Neural cell (in vitro differentiated cells): ENCODE results near the gene VPS13D. TPM values are rescaled to one million over a fixed set of nuclear protein-coding genes. Genes with fewer than 3 reads are reported as not detected.

ENCODE experiments used
- H2AFZ ChIP-seq: fragments of 200-600, 300-800 bp; sonication (generic), shearing (Covaris generic); 2 replicates; pipeline ENCODE4 v1.6.0; 2014; ENCODE audit warnings: low read depth, mild to moderate bottlenecking, antibody characterized with exemption, low read length, moderate library complexity
- H3F3A ChIP-seq: fragments of 200-600 bp; shearing (Covaris generic); 2 replicates; pipeline ENCODE4 v1.6.1; 2016; ENCODE audit warnings: mild to moderate bottlenecking, moderate library complexity, mixed read lengths, antibody characterized with exemption, low read length; ENCODE audit not compliant: insufficient read depth, poor library complexity, severe bottlenecking
- H3K27ac ChIP-seq: fragments of 200-600, 300-800 bp; sonication (generic), shearing (Covaris generic); 2 replicates; pipeline ENCODE4 v1.5.1; 2014; ENCODE audit warnings: mild to moderate bottlenecking, low read length, moderate library complexity
- H3K27me3 ChIP-seq: fragments of 300-800, 200-600 bp; sonication (generic), shearing (Covaris generic); 2 replicates; pipeline ENCODE4 v1.6.0; 2014; ENCODE audit warnings: mild to moderate bottlenecking, low read depth, low read length, moderate library complexity; ENCODE audit not compliant: insufficient read depth
- H3K36me3 ChIP-seq: fragments of 300-800, 200-600 bp; sonication (generic), shearing (Covaris generic); 2 replicates; pipeline ENCODE4 v1.5.1; 2014; ENCODE audit warnings: mild to moderate bottlenecking, antibody characterized with exemption, low read length, moderate library complexity; ENCODE audit not compliant: insufficient read depth
- H3K4me2 ChIP-seq: fragments of 300-800, 200-600 bp; sonication (generic), shearing (Covaris generic); 2 replicates; pipeline ENCODE4 v1.6.0; 2014; ENCODE audit warnings: mild to moderate bottlenecking, low read length
- H3K4me3 ChIP-seq: fragments of 300-800, 200-600 bp; sonication (generic), shearing (Covaris generic); 2 replicates; pipeline ENCODE4 v1.5.1; 2014; ENCODE audit warnings: mild to moderate bottlenecking, low read length, moderate library complexity
- H3K79me2 ChIP-seq: fragments of 200-600 bp; shearing (Covaris generic); replicated peaks from 2 replicates; pipeline ENCODE4 v1.6.0; 2014; ENCODE audit warnings: mild to moderate bottlenecking, low read length, moderate library complexity; ENCODE audit not compliant: insufficient read depth
- H3K9ac ChIP-seq: fragments of 300-800, 200-600 bp; sonication (generic), shearing (Covaris generic); 2 replicates; pipeline ENCODE4 v1.6.1; 2016; ENCODE audit warnings: mild to moderate bottlenecking, low read length, mixed read lengths
- H3K9me2 ChIP-seq: fragments of 200-600 bp; shearing (Covaris generic); 2 replicates; pipeline ENCODE4 v1.6.1; 2016; ENCODE audit warnings: mild to moderate bottlenecking, low read length, mixed read lengths; ENCODE audit not compliant: insufficient read depth
- H3K9me3 ChIP-seq: fragments of 200-600, 300-800 bp; sonication (generic), shearing (Covaris generic); 2 replicates; pipeline ENCODE4 v1.6.1; 2016; ENCODE audit warnings: mild to moderate bottlenecking, mixed run types, low read length, moderate library complexity, mixed read lengths
- H4K20me1 ChIP-seq: fragments of 200-600 bp; shearing (Covaris generic); 2 replicates; pipeline ENCODE4 v1.6.1; 2016; ENCODE audit warnings: mild to moderate bottlenecking, mixed run types; ENCODE audit not compliant: insufficient read depth
- CTCF ChIP-seq: fragments of 450-650 bp; IDR thresholded peaks from 2 replicates; pipeline ENCODE4 v1.5.1; 2014; ENCODE audit warnings: antibody characterized with exemption, mild to moderate bottlenecking, moderate library complexity; ENCODE audit not compliant: poor library complexity, severe bottlenecking
- EP300 ChIP-seq: fragments of 450-650 bp; conservative IDR thresholded peaks from 2 replicates; pipeline ENCODE4 v1.6.1; 2014; ENCODE audit warnings: antibody characterized with exemption, mild to moderate bottlenecking, moderate library complexity; ENCODE audit not compliant: poor library complexity, severe bottlenecking
- EZH2 ChIP-seq: fragments of 200-600, 300-800 bp; shearing (Covaris generic), sonication (generic); IDR thresholded peaks from 2 replicates; pipeline ENCODE4 v1.6.1; 2014; ENCODE audit warnings: antibody characterized with exemption, low read length, borderline replicate concordance, mild to moderate bottlenecking; ENCODE audit not compliant: insufficient read depth, poor library complexity, severe bottlenecking
- MXI1 ChIP-seq: fragments of 450-650 bp; conservative IDR thresholded peaks from 2 replicates; pipeline ENCODE4 v1.6.1; 2014; ENCODE audit warnings: antibody characterized with exemption, mild to moderate bottlenecking; ENCODE audit not compliant: poor library complexity, severe bottlenecking
- POLR2AphosphoS5 ChIP-seq: IDR thresholded peaks from 2 replicates; pipeline ENCODE4 v1.6.1; 2012
- RAD21 ChIP-seq: fragments of 450-650 bp; conservative IDR thresholded peaks from 2 replicates; pipeline ENCODE4 v1.6.1; 2014; ENCODE audit warnings: antibody characterized with exemption, mild to moderate bottlenecking, moderate library complexity
- REST ChIP-seq: IDR thresholded peaks from 2 replicates; pipeline ENCODE4 v1.6.1; 2012; ENCODE audit warnings: borderline replicate concordance
- SMC3 ChIP-seq: fragments of 450-650 bp; conservative IDR thresholded peaks from 2 replicates; pipeline ENCODE4 v1.6.1; 2014; ENCODE audit warnings: antibody characterized with exemption, mild to moderate bottlenecking, moderate library complexity; ENCODE audit not compliant: poor library complexity
- TAF1 ChIP-seq: IDR thresholded peaks from 2 replicates; pipeline ENCODE4 v1.6.1; 2012; ENCODE audit warnings: low read depth
- polyA plus RNA-seq: library from polyadenylated mRNA; depleted of rRNA; stranded (reverse); fragments of >200 nt; gene quantifications from 2 replicates; pipeline ENCODE4 v1.2.3, GENCODE V29; 2014

The VPS13D gene
- polyA plus RNA-seq, 1 donor from 2014 or later: 24.5 TPM

- H2AFZ ChIP-seq: no peak overlapping the region
- no peaks in the 10 kb centered on the region for H3K9me2 ChIP-seq
- no peaks in the 10 kb centered on the region for H3K79me2 ChIP-seq
- H3K9me3 ChIP-seq: no peaks in the 10 kb centered on the region
- H3K4me2 ChIP-seq: no peak overlapping the region
- H4K20me1 ChIP-seq: no peaks in the 10 kb centered on the region
- H3K9ac ChIP-seq: no peak overlapping the region
- no peak overlapping the region for H3K4me3 ChIP-seq
- no peaks in the 10 kb centered on the region for H3F3A ChIP-seq
- peaks cover 12% of the 10 kb centered on the region for H3K36me3 ChIP-seq
- no peak for TF ChIP-seq MXI1
- H3K27me3 ChIP-seq: no peaks in the 10 kb centered on the region
- no peak overlapping the region for H3K27ac ChIP-seq
These were observed 231.2 kb downstream of the VPS13D start for GRCh38 chr1:12460911-12461621.

- peaks cover 12% of the 10 kb centered on the region for H3K36me3 ChIP-seq
- H2AFZ ChIP-seq: no peak overlapping the region
- H3F3A ChIP-seq: no peaks in the 10 kb centered on the region
- no peak overlapping the region for H3K27ac ChIP-seq
- no peak overlapping the region for H3K4me3 ChIP-seq
- no peaks in the 10 kb centered on the region for H3K9me2 ChIP-seq
- no peak overlapping the region for H3K4me2 ChIP-seq
- no peak for TF ChIP-seq MXI1
- TF ChIP-seq EZH2: no peak
- TF ChIP-seq EP300: no peak
- no peak for TF ChIP-seq SMC3
- TF ChIP-seq TAF1: no peak
- no peak for TF ChIP-seq RAD21
- TF ChIP-seq CTCF: no peak
- TF ChIP-seq POLR2AphosphoS5: no peak
- TF ChIP-seq REST: no peak
- H3K9me3 ChIP-seq: no peaks in the 10 kb centered on the region
- H3K9ac ChIP-seq: no peak overlapping the region
- no peaks in the 10 kb centered on the region for H3K27me3 ChIP-seq
- no peaks in the 10 kb centered on the region for H4K20me1 ChIP-seq
- H3K79me2 ChIP-seq: no peaks in the 10 kb centered on the region
These were observed 231.9 kb downstream of the VPS13D start for GRCh38 chr1:12461754-12462153.
